A375 (cell line): ENCODE measurements around the gene NAAA. TPM values are rescaled to one million over a fixed set of nuclear protein-coding genes. Genes with fewer than 3 reads are reported as not detected.

Experiments
- total RNA-seq: library from RNA; depleted of rRNA; stranded (reverse); fragments of >200 nt; shearing (Covaris generic); gene quantifications from 2 replicates; pipeline ENCODE4 v1.2.3, GENCODE V29; 2014; rRNA removed

Gene NAAA
- 10.0 and 12.4 TPM in 2 replicates for total RNA-seq

GRCh38 chr4:75940692-75941253 is at the start of gene NAAA:
Gene NAAA, minus strand, starts transcription at chr4:75941013. Its CDS starts 64 bp downstream, at chr4:75940949.

GRCh38 chr4:75902352-75902751 is 38.5 kb downstream of the NAAA start, which contains the start of gene PPEF2:
Gene PPEF2, minus strand, starts transcription at chr4:75902452. Its CDS starts 6,127 bp downstream, at chr4:75896325.

Other genes starting within 250 kb of the NAAA start
- gene USO1, start 216.4 kb downstream of the NAAA start, total RNA-seq, result 46.9 and 51.6 TPM in 2 replicates
- gene PPEF2, start 38.6 kb downstream of the NAAA start, total RNA-seq, result not detected in 2 replicates
- 35.0 and 46.6 TPM in 2 replicates for gene SDAD1, start 49.9 kb upstream of the NAAA start, total RNA-seq
- not detected in 2 replicates for gene CXCL9, start 66.5 kb upstream of the NAAA start, total RNA-seq
- gene CXCL10, start 82.5 kb upstream of the NAAA start, total RNA-seq, result not detected in 2 replicates
- not detected in 2 replicates for gene CXCL11, start 95.1 kb upstream of the NAAA start, total RNA-seq
- 6.2 and 13.7 TPM in 2 replicates for gene ART3, start 133.7 kb upstream of the NAAA start, total RNA-seq
- gene NUP54, start 207.4 kb upstream of the NAAA start, total RNA-seq, result 26.6 and 29.7 TPM in 2 replicates